MM.1S (cell line): Measurements from ENCODE around the gene PSEN1.

ENCODE experiments used
- DNase-seq: peaks from one replicate; pipeline ENCODE4 v3.0.0-alpha.2; 2015
- H2AFZ ChIP-seq: fragments of 300-600 bp; sonication (generic); 2 replicates; pipeline ENCODE4 v1.6.0; 2016; ENCODE audit warnings: antibody characterized with exemption, low read length
- H3F3A ChIP-seq: fragments of 300-600 bp; sonication (generic); 2 replicates; pipeline ENCODE4 v1.6.1; 2016; ENCODE audit warnings: mild to moderate bottlenecking, antibody characterized with exemption, low read length, moderate library complexity, mixed read lengths; ENCODE audit not compliant: insufficient read depth
- H3K27ac ChIP-seq: fragments of 300-600 bp; sonication (generic); 2 replicates; pipeline ENCODE4 v1.5.1; 2016; ENCODE audit warnings: mild to moderate bottlenecking, low read length
- H3K27me3 ChIP-seq: fragments of 300-600 bp; sonication (generic); replicated peaks from 2 replicates; pipeline ENCODE4 v1.6.0; 2016; ENCODE audit warnings: low read length; ENCODE audit not compliant: insufficient read depth
- H3K36me3 ChIP-seq: fragments of 300-600 bp; sonication (generic); replicated peaks from 2 replicates; pipeline ENCODE4 v1.6.1; 2016; ENCODE audit warnings: mild to moderate bottlenecking, low read length, mixed read lengths; ENCODE audit not compliant: insufficient read depth
- H3K4me1 ChIP-seq: fragments of 300-600 bp; sonication (generic); 2 replicates; pipeline ENCODE4 v1.6.1; 2016; ENCODE audit warnings: low read length, mixed read lengths
- H3K4me2 ChIP-seq: fragments of 300-600 bp; sonication (generic); 2 replicates; pipeline ENCODE4 v1.6.0; 2016; ENCODE audit warnings: low read depth, low read length
- H3K4me3 ChIP-seq: fragments of 300-600 bp; sonication (generic); 2 replicates; pipeline ENCODE4 v1.5.1; 2016; ENCODE audit warnings: low read length, mixed read lengths
- H3K79me2 ChIP-seq: fragments of 300-600 bp; sonication (generic); 2 replicates; pipeline ENCODE4 v1.6.1; 2016; ENCODE audit warnings: mixed run types, low read length, mixed read lengths
- H3K9ac ChIP-seq: fragments of 300-600 bp; sonication (generic); 2 replicates; pipeline ENCODE4 v1.6.1; 2016; ENCODE audit warnings: low read length, mixed read lengths
- H3K9me2 ChIP-seq: fragments of 300-600 bp; sonication (generic); replicated peaks from 2 replicates; pipeline ENCODE4 v1.6.1; 2016; ENCODE audit warnings: mild to moderate bottlenecking, low read length, mixed read lengths; ENCODE audit not compliant: insufficient read depth
- H3K9me3 ChIP-seq: fragments of 300-600 bp; sonication (generic); replicated peaks from 2 replicates; pipeline ENCODE4 v1.6.1; 2016; ENCODE audit warnings: mild to moderate bottlenecking, low read length, mixed read lengths; ENCODE audit not compliant: insufficient read depth
- H4K20me1 ChIP-seq: fragments of 300-600 bp; sonication (generic); 2 replicates; pipeline ENCODE4 v1.6.1; 2016; ENCODE audit warnings: mild to moderate bottlenecking, low read length, moderate library complexity, mixed read lengths; ENCODE audit not compliant: insufficient read depth
- CTCF ChIP-seq: fragments of 300-600 bp; sonication (generic); IDR thresholded peaks from 2 replicates; pipeline ENCODE4 v1.5.1; 2016; ENCODE audit warnings: antibody characterized with exemption, low read length, mixed read lengths
- EZH2 ChIP-seq: fragments of 300-600 bp; sonication (generic); optimal IDR thresholded peaks from 2 replicates; pipeline ENCODE3; 2017; ENCODE audit warnings: low read depth, mild to moderate bottlenecking, antibody characterized with exemption, low read length, mixed read lengths
- EZH2phosphoT487 ChIP-seq: fragments of 300-600 bp; sonication (generic); IDR thresholded peaks from 2 replicates; pipeline ENCODE4 v1.6.1; 2018; ENCODE audit warnings: antibody characterized with exemption, low read length

PSEN1 gene

GRCh38 chr14:73211251-73212040 lies 75.1 kb downstream of the PSEN1 start:
- Histone ChIP-seq H3K9me3 (no peaks in the 10 kb centered on the region), H3K4me3 (no peak overlapping the region), H3K79me2 (no peaks in the 10 kb centered on the region), H3K36me3 (no peaks in the 10 kb centered on the region), H2AFZ (no peak overlapping the region), H3K4me2 (no peak overlapping the region), H3K9ac (no peak overlapping the region), H3K9me2 (no peaks in the 10 kb centered on the region), H3K4me1 (no peaks in the 10 kb centered on the region), H3K27ac (no peak overlapping the region), H3K27me3 (no peaks in the 10 kb centered on the region), H3F3A (no peaks in the 10 kb centered on the region), H4K20me1 (no peaks in the 10 kb centered on the region)
- TF ChIP-seq EZH2 (no peak), EZH2phosphoT487 (no peak), CTCF (no peak)
- no peak for DNase-seq

- no peaks in the 10 kb centered on the region for H4K20me1 ChIP-seq
- no peak overlapping the region for H3K27ac ChIP-seq
- no peak for DNase-seq
- H3K79me2 ChIP-seq = no peaks in the 10 kb centered on the region
- no peaks in the 10 kb centered on the region for H3K9me3 ChIP-seq
- no peaks in the 10 kb centered on the region for H3K4me1 ChIP-seq
- no peak overlapping the region for H3K4me3 ChIP-seq
- no peak overlapping the region for H3K4me2 ChIP-seq
- no peak overlapping the region for H3K9ac ChIP-seq
- H3F3A ChIP-seq = no peaks in the 10 kb centered on the region
- no peaks in the 10 kb centered on the region for H3K36me3 ChIP-seq
- H3K27me3 ChIP-seq = no peaks in the 10 kb centered on the region
- TF ChIP-seq EZH2phosphoT487 (no peak), CTCF (no peak), EZH2 (no peak)
- no peak overlapping the region for H2AFZ ChIP-seq
- no peaks in the 10 kb centered on the region for H3K9me2 ChIP-seq
Observed at GRCh38 chr14:73216030-73216429, 79.7 kb downstream of the PSEN1 start.

- Histone ChIP-seq H4K20me1 (no peaks in the 10 kb centered on the region), H3K4me1 (no peaks in the 10 kb centered on the region), H3K9me3 (no peaks in the 10 kb centered on the region), H3K36me3 (no peaks in the 10 kb centered on the region), H3K4me3 (no peak overlapping the region), H3K27me3 (no peaks in the 10 kb centered on the region), H2AFZ (no peak overlapping the region), H3K9me2 (no peaks in the 10 kb centered on the region), H3K27ac (no peak overlapping the region), H3K4me2 (no peak overlapping the region), H3K79me2 (no peaks in the 10 kb centered on the region), H3F3A (no peaks in the 10 kb centered on the region), H3K9ac (no peak overlapping the region)
- no peak for TF ChIP-seq EZH2
- TF ChIP-seq EZH2phosphoT487 = no peak
- no peak for TF ChIP-seq CTCF
- DNase-seq = no peak
Observed at GRCh38 chr14:73217411-73217810, 81.1 kb downstream of the PSEN1 start.
